LNCaP clone FGC (cell line): Measurements from ENCODE around the gene POLE.

Experiments
- DNase-seq: peaks from one replicate; pipeline ENCODE4 v3.0.0-alpha.2; 2011; ENCODE audit warnings: low read depth
- H3K4me3 ChIP-seq: 2 replicates; pipeline ENCODE4 v1.5.1; 2011; ENCODE audit warnings: mild to moderate bottlenecking, low read depth, low read length, control low read depth
- TF ChIP-seq, protein P1 (sequence below): IDR thresholded peaks from 2 replicates; pipeline ENCODE4 v1.5.1; 2012; ENCODE audit warnings: mild to moderate bottlenecking; ENCODE audit not compliant: control insufficient read depth, insufficient read depth; ENCODE audit errors: extremely low read depth

POLE gene

GRCh38 chr12:132723764-132724140, 36.6 kb upstream of the POLE start:
- DNase-seq: no peak
- TF ChIP-seq, protein P1, sequence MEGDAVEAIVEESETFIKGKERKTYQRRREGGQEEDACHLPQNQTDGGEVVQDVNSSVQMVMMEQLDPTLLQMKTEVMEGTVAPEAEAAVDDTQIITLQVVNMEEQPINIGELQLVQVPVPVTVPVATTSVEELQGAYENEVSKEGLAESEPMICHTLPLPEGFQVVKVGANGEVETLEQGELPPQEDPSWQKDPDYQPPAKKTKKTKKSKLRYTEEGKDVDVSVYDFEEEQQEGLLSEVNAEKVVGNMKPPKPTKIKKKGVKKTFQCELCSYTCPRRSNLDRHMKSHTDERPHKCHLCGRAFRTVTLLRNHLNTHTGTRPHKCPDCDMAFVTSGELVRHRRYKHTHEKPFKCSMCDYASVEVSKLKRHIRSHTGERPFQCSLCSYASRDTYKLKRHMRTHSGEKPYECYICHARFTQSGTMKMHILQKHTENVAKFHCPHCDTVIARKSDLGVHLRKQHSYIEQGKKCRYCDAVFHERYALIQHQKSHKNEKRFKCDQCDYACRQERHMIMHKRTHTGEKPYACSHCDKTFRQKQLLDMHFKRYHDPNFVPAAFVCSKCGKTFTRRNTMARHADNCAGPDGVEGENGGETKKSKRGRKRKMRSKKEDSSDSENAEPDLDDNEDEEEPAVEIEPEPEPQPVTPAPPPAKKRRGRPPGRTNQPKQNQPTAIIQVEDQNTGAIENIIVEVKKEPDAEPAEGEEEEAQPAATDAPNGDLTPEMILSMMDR: no peak
- H3K4me3 ChIP-seq: no peak overlapping the region

- no peak overlapping the region for H3K4me3 ChIP-seq
- DNase-seq: no peak
- TF ChIP-seq, protein P1: no peak
Observed at GRCh38 chr12:132723015-132723763, 36.0 kb upstream of the POLE start.

GRCh38 chr12:132720606-132721345, 33.6 kb upstream of the POLE start:
- H3K4me3 ChIP-seq: no peak overlapping the region
- no peak for DNase-seq
- TF ChIP-seq, protein P1: no peak

- no peak overlapping the region for H3K4me3 ChIP-seq
- no peak for DNase-seq
- TF ChIP-seq, protein P1: no peak
Observed at GRCh38 chr12:132719954-132720324, 32.8 kb upstream of the POLE start.

GRCh38 chr12:132719141-132719953, 32.2 kb upstream of the POLE start:
- no peak for DNase-seq
- TF ChIP-seq, protein P1: no peak
- H3K4me3 ChIP-seq: no peak overlapping the region

GRCh38 chr12:132718644-132719043, 31.5 kb upstream of the POLE start:
- TF ChIP-seq, protein P1: no peak
- DNase-seq: no peak
- no peak overlapping the region for H3K4me3 ChIP-seq
